ENCODE data around the gene UBE2QL1.

Gene UBE2QL1

DNA sequence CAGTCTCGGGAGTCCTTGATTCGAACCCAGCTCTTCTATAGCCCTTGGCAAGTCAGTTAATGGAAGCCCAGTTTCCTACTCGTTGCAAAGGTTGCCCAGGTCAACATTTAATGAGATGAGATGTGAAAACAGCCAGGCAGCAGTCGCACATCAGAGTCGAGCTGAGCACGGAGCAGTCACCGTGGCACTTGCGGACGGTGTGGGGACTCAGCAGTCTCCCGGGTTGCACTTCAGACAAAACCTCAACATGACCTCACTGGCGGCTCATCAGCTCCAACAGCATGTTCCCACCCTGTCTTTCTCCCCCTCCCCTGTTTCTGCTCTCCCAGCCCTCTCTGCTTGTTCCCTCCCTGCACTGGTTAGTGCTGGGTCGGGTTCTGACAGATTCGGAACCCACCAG, 35.8 kb downstream of the UBE2QL1 start:
- peak; percentile 62 for FAIRE-seq
- peak; percentile 51; the same call in 1 of the 2 replicates for TF ChIP-seq POLR2A (IDR thresholded peaks at IDR 0.05; ENCODE audit: low read depth, low read length)
- no peak for TF ChIP-seq POLR2AphosphoS5 (IDR thresholded peaks at IDR 0.05; ENCODE audit: low read depth, low read length)
- TF ChIP-seq TAF1 (IDR thresholded peaks at IDR 0.05; ENCODE audit: borderline replicate concordance, low read depth, low read length), result no peak
- no peak for DNase-seq (ENCODE audit: insufficient read length)

GRCh38 chr5:6484899-6485298, 36.2 kb downstream of the UBE2QL1 start:
- DNase-seq (ENCODE audit: insufficient read length) (no peak), FAIRE-seq (peak; percentile 67)
- no peak for TF ChIP-seq POLR2A (IDR thresholded peaks at IDR 0.05; ENCODE audit: low read depth, low read length)
- TF ChIP-seq TAF1 (IDR thresholded peaks at IDR 0.05; ENCODE audit: borderline replicate concordance, low read depth, low read length), result no peak
- TF ChIP-seq POLR2AphosphoS5 (IDR thresholded peaks at IDR 0.05; ENCODE audit: low read depth, low read length), result no peak

- no peak for DNase-seq (ENCODE audit: insufficient read length)
- no peak for TF ChIP-seq POLR2AphosphoS5 (IDR thresholded peaks at IDR 0.05; ENCODE audit: low read depth, low read length)
- TF ChIP-seq TAF1 (IDR thresholded peaks at IDR 0.05; ENCODE audit: borderline replicate concordance, low read depth, low read length), result no peak
- TF ChIP-seq POLR2A (IDR thresholded peaks at IDR 0.05; ENCODE audit: low read depth, low read length), result 0 out of 2 replicates have a peak, but pooled peaks have one; percentile 34
- FAIRE-seq, result no peak
Measured at GRCh38 chr5:6485441-6485840, 36.8 kb downstream of the UBE2QL1 start.

GRCh38 chr5:6486074-6486473, 37.4 kb downstream of the UBE2QL1 start:
- TF ChIP-seq POLR2AphosphoS5 (IDR thresholded peaks at IDR 0.05; ENCODE audit: low read depth, low read length) (no peak), POLR2A (IDR thresholded peaks at IDR 0.05; ENCODE audit: low read depth, low read length) (no peak), TAF1 (IDR thresholded peaks at IDR 0.05; ENCODE audit: borderline replicate concordance, low read depth, low read length) (no peak)
- FAIRE-seq (no peak), DNase-seq (ENCODE audit: insufficient read length) (no peak)

GRCh38 chr5:6487081-6487480, 38.4 kb downstream of the UBE2QL1 start:
- TF ChIP-seq TAF1 (IDR thresholded peaks at IDR 0.05; ENCODE audit: borderline replicate concordance, low read depth, low read length) (no peak), POLR2A (IDR thresholded peaks at IDR 0.05; ENCODE audit: low read depth, low read length) (no peak), POLR2AphosphoS5 (IDR thresholded peaks at IDR 0.05; ENCODE audit: low read depth, low read length) (no peak)
- DNase-seq (ENCODE audit: insufficient read length), result no peak
- FAIRE-seq, result no peak

- FAIRE-seq (no peak), DNase-seq (ENCODE audit: insufficient read length) (no peak)
- TF ChIP-seq POLR2A (IDR thresholded peaks at IDR 0.05; ENCODE audit: low read depth, low read length), result no peak
- TF ChIP-seq POLR2AphosphoS5 (IDR thresholded peaks at IDR 0.05; ENCODE audit: low read depth, low read length), result no peak
- no peak for TF ChIP-seq TAF1 (IDR thresholded peaks at IDR 0.05; ENCODE audit: borderline replicate concordance, low read depth, low read length)
Measured at GRCh38 chr5:6488021-6488420, 39.4 kb downstream of the UBE2QL1 start.

- FAIRE-seq (no peak), DNase-seq (ENCODE audit: insufficient read length) (no peak)
- TF ChIP-seq TAF1 (IDR thresholded peaks at IDR 0.05; ENCODE audit: borderline replicate concordance, low read depth, low read length), result no peak
- no peak for TF ChIP-seq POLR2A (IDR thresholded peaks at IDR 0.05; ENCODE audit: low read depth, low read length)
- no peak for TF ChIP-seq POLR2AphosphoS5 (IDR thresholded peaks at IDR 0.05; ENCODE audit: low read depth, low read length)
Measured at GRCh38 chr5:6489643-6490185, 41.1 kb downstream of the UBE2QL1 start.

DNA sequence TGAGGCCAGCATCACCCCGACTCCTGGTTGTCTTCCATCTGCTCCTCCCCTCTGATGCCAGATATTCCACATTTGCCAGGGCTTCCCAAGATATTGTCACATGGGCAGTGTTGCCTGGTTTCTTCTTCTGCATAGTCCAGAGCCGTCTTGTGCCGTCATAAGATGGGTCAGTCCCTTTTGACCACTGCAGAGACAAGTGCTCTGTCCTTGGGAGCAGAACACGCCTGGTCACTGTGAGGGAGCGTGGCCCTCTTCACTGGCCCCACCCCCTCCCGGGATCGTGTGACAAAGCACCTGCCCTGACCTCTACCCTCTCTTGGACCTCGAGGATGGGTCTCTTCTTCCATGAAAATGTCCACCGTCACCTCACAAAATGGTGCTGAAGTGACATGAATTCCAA, 41.6 kb downstream of the UBE2QL1 start:
- no peak for DNase-seq (ENCODE audit: insufficient read length)
- TF ChIP-seq POLR2AphosphoS5 (IDR thresholded peaks at IDR 0.05; ENCODE audit: low read depth, low read length) (no peak), TAF1 (IDR thresholded peaks at IDR 0.05; ENCODE audit: borderline replicate concordance, low read depth, low read length) (no peak), POLR2A (IDR thresholded peaks at IDR 0.05; ENCODE audit: low read depth, low read length) (no peak)
- FAIRE-seq, result no peak

GRCh38 chr5:6490693-6491092, 42.0 kb downstream of the UBE2QL1 start:
- FAIRE-seq (no peak), DNase-seq (ENCODE audit: insufficient read length) (no peak)
- no peak for TF ChIP-seq POLR2AphosphoS5 (IDR thresholded peaks at IDR 0.05; ENCODE audit: low read depth, low read length)
- TF ChIP-seq POLR2A (IDR thresholded peaks at IDR 0.05; ENCODE audit: low read depth, low read length), result no peak
- no peak for TF ChIP-seq TAF1 (IDR thresholded peaks at IDR 0.05; ENCODE audit: borderline replicate concordance, low read depth, low read length)

GRCh38 chr5:6491196-6491918, 42.7 kb downstream of the UBE2QL1 start:
- FAIRE-seq (no peak), DNase-seq (ENCODE audit: insufficient read length) (no peak)
- no peak for TF ChIP-seq TAF1 (IDR thresholded peaks at IDR 0.05; ENCODE audit: borderline replicate concordance, low read depth, low read length)
- TF ChIP-seq POLR2A (IDR thresholded peaks at IDR 0.05; ENCODE audit: low read depth, low read length), result no peak
- TF ChIP-seq POLR2AphosphoS5 (IDR thresholded peaks at IDR 0.05; ENCODE audit: low read depth, low read length), result no peak

DNA sequence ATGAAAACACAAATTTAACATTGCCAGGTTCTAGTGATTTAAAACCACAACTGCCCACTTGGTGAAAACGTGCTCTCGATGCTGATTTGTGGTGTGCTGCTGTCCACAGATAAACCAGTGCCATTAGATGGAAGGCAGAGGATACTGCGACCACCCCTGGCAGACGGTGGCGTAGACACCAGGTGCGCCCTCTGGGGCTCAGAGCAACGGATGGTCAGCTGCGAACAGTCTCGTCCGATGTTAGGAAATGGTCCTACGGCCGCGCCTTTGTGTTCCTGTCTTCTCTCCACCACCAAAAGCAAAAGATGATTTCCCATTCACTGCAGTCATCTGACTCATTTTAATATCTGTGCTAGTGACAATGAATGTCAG, 43.2 kb downstream of the UBE2QL1 start:
- FAIRE-seq (no peak), DNase-seq (ENCODE audit: insufficient read length) (no peak)
- TF ChIP-seq TAF1 (IDR thresholded peaks at IDR 0.05; ENCODE audit: borderline replicate concordance, low read depth, low read length) (no peak), POLR2A (IDR thresholded peaks at IDR 0.05; ENCODE audit: low read depth, low read length) (no peak), POLR2AphosphoS5 (IDR thresholded peaks at IDR 0.05; ENCODE audit: low read depth, low read length) (no peak)

- DNase-seq (ENCODE audit: insufficient read length) (no peak), FAIRE-seq (no peak)
- no peak for TF ChIP-seq TAF1 (IDR thresholded peaks at IDR 0.05; ENCODE audit: borderline replicate concordance, low read depth, low read length)
- no peak for TF ChIP-seq POLR2A (IDR thresholded peaks at IDR 0.05; ENCODE audit: low read depth, low read length)
- no peak for TF ChIP-seq POLR2AphosphoS5 (IDR thresholded peaks at IDR 0.05; ENCODE audit: low read depth, low read length)
Measured at GRCh38 chr5:6492934-6493333, 44.3 kb downstream of the UBE2QL1 start.
